Right lobe of liver (tissue), 4 donors: ENCODE measurements around the gene PCK2.

ENCODE experiments used
- CTCF ChIP-seq, 4 donors: fragments of 200-600 bp in 3 of 4; fragments of 450-650 bp in 1 of 4; IDR thresholded peaks; one replicate each; pipeline versions ENCODE4 v1.5.1 to v1.8.0; 2016 to 2022; ENCODE audit warnings: antibody characterized with exemption in 4 of 4, mild to moderate bottlenecking in 2 of 4
- POLR2A ChIP-seq: fragments of 450-650 bp; IDR thresholded peaks from one replicate; pipeline ENCODE4 v1.6.1; 2017; ENCODE audit warnings: antibody characterized with exemption, mild to moderate bottlenecking
- donor health status: DM: no; HTN: no; CAD: no.
- donor health status: DM: no; HTN: no; CAD: no.
- donor health status: DM: no; HTN: yes; CAD: no.

GRCh38 chr14:24057271-24057670 is 36.8 kb upstream of the PCK2 start:
- TF ChIP-seq CTCF (IDR thresholded peaks at IDR 0.05) (no peak), POLR2A (no peak)
